ENCODE measurements around the gene LCN1.
A peak's percentile ranks its signal among the peaks of the same experiment; 100 is the strongest.
"Not testable (repeated sequence)": the region's sequence is repeated elsewhere in the genome, so short reads cannot be mapped to it uniquely, and the experiment has no call there.

Gene LCN1

GRCh38 chr9:135504262-135505243 lies 16.7 kb upstream of the LCN1 start:
- DNase-seq (ENCODE audit: low read depth in 2 of 2): peak; percentile 36 to 51

GRCh38 chr9:135505406-135506187 lies 15.6 kb upstream of the LCN1 start:
- no peak for DNase-seq (ENCODE audit: low read depth in 2 of 2)

GRCh38 chr9:135506327-135507103 lies 14.7 kb upstream of the LCN1 start:
- DNase-seq (ENCODE audit: low read depth in 2 of 2): no peak

GRCh38 chr9:135507104-135508035 lies 13.9 kb upstream of the LCN1 start:
- no peak for DNase-seq (ENCODE audit: low read depth in 2 of 2)

- no peak for DNase-seq (ENCODE audit: low read depth in 2 of 2)
Measured at GRCh38 chr9:135508211-135508820, 12.9 kb upstream of the LCN1 start.

GRCh38 chr9:135509458-135509857 lies 11.8 kb upstream of the LCN1 start:
- no peak for DNase-seq (ENCODE audit: low read depth in 2 of 2)

- no peak for DNase-seq (ENCODE audit: low read depth in 2 of 2)
Measured at GRCh38 chr9:135512241-135512603, 9.0 kb upstream of the LCN1 start.

- no peak for DNase-seq (ENCODE audit: low read depth in 2 of 2)
Measured at GRCh38 chr9:135512904-135513303, 8.3 kb upstream of the LCN1 start.

- DNase-seq (ENCODE audit: low read depth in 2 of 2): no peak
Measured at GRCh38 chr9:135513351-135513846, 7.8 kb upstream of the LCN1 start.

GRCh38 chr9:135513906-135514305 lies 7.3 kb upstream of the LCN1 start:
- DNase-seq (ENCODE audit: low read depth in 2 of 2): not testable (repeated sequence)

- DNase-seq (ENCODE audit: low read depth in 2 of 2): no peak
Measured at GRCh38 chr9:135514342-135515082, 6.7 kb upstream of the LCN1 start.

- no peak for DNase-seq (ENCODE audit: low read depth in 2 of 2)
Measured at GRCh38 chr9:135515083-135515951, 5.9 kb upstream of the LCN1 start.

GRCh38 chr9:135516132-135516860 lies 4.9 kb upstream of the LCN1 start:
- no peak for DNase-seq (ENCODE audit: low read depth in 2 of 2)

GRCh38 chr9:135517407-135517822 lies 3.8 kb upstream of the LCN1 start:
- DNase-seq (ENCODE audit: low read depth in 2 of 2): no peak

GRCh38 chr9:135519179-135519971 lies 1.9 kb upstream of the LCN1 start:
- no peak for DNase-seq (ENCODE audit: low read depth in 2 of 2)

- no peak for DNase-seq (ENCODE audit: low read depth in 2 of 2)
Measured at GRCh38 chr9:135521608-135522095, 412 bp downstream of the LCN1 start.
